Spleen (tissue), 11 donors: ENCODE results near the gene KRT27. TPM values are rescaled to one million over a fixed set of nuclear protein-coding genes. Genes with fewer than 3 reads are reported as not detected.

ENCODE experiments used
- DNase-seq: peaks from one replicate; pipeline ENCODE4 v3.0.0-alpha.2; 2020
- H3K27ac ChIP-seq, 8 donors: fragments of 200-600 bp; sonication (generic) in 7 of 8; 1 replicate in 4 of 8; 2 replicates in 4 of 8; pipeline versions ENCODE4 v1.5.0 to v1.8.0; 2016 to 2021; ENCODE audit warnings: inconsistent platforms in 4 of 8, mild to moderate bottlenecking in 4 of 8, moderate library complexity in 1 of 8
- H3K27me3 ChIP-seq, 7 donors: fragments of 200-600 bp; sonication (generic) in 6 of 7; replicated peaks in 1 of 7; 1 replicate in 4 of 7; 2 replicates in 3 of 7; pipeline versions ENCODE4 v1.5.0 to v1.8.0; 2016 to 2021; ENCODE audit warnings: inconsistent platforms in 3 of 7, mild to moderate bottlenecking in 1 of 7
- H3K36me3 ChIP-seq, 6 donors: fragments of 200-600 bp; sonication (generic) in 5 of 6; 1 replicate in 4 of 6; 2 replicates in 2 of 6; pipeline versions ENCODE4 v1.5.0 to v1.8.0; 2016 to 2021; ENCODE audit warnings: inconsistent platforms in 2 of 6
- H3K4me1 ChIP-seq, 6 donors: fragments of 200-600 bp; sonication (generic) in 5 of 6; 1 replicate in 3 of 6; 2 replicates in 3 of 6; pipeline versions ENCODE4 v1.5.0 to v1.8.0; 2016 to 2021; ENCODE audit warnings: inconsistent platforms in 3 of 6
- H3K4me3 ChIP-seq, 8 donors: fragments of 200-600 bp; sonication (generic) in 7 of 8; 1 replicate in 4 of 8; 2 replicates in 4 of 8; pipeline versions ENCODE4 v1.5.0 to v1.8.0; 2016 to 2021; ENCODE audit warnings: inconsistent platforms in 4 of 8, mild to moderate bottlenecking in 4 of 8, moderate library complexity in 2 of 8
- H3K9me3 ChIP-seq, 8 donors: fragments of 200-600 bp; sonication (generic) in 7 of 8; 1 replicate in 4 of 8; 2 replicates in 4 of 8; pipeline versions ENCODE4 v1.5.0 to v1.8.0; 2016 to 2021; ENCODE audit warnings: inconsistent platforms in 4 of 8
- POLR2A ChIP-seq, 3 donors: fragments of 450-650 bp; IDR thresholded peaks; one replicate each; pipeline ENCODE4 v1.5.1; 2017; ENCODE audit warnings: antibody characterized with exemption in 3 of 3, mild to moderate bottlenecking in 1 of 3
- POLR2AphosphoS5 ChIP-seq, 3 donors: sonication (generic); formaldehyde crosslinking; IDR thresholded peaks; one replicate each; pipeline ENCODE4 v1.5.1; 2017; ENCODE audit warnings: antibody characterized with exemption in 3 of 3
- WGBS, 5 donors: extraction: QIAGEN DNeasy Blood & Tissue Kit in 3 of 5; methylation state at CpG; one replicate each; pipeline versions ENCODE4 v1.1.5 to v1.1.7; 2013 to 2018; 5-methylcytosine and 5-hydroxymethylcytosine counted together
- intact Hi-C: fragments of 100-400 bp; cut with DNase I; formaldehyde crosslinking; loops from one replicate; pipeline ENCODE4 v1.15.0; 2023; ENCODE audit warnings: low total_unique reads
- polyA plus RNA-seq, 3 donors: library from polyadenylated mRNA; stranded (reverse); fragments of 200-250 nt; gene quantifications; one replicate each; pipeline ENCODE4 v1.2.1, GENCODE V29; 2013
- total RNA-seq, 7 donors: library from RNA; depleted of rRNA in 3 of 7; stranded (reverse); fragments of >200 nt in 3 of 7; fragmentation: NEBNext Ultra II Directional in 4 of 7; extraction: Animal tissue kit (Norgen Biotek cat#: 25700) in 4 of 7; gene quantifications; one replicate each; pipeline versions ENCODE4 v1.1.0 to v1.2.1, GENCODE V29; 2016 to 2021
- TF ChIP-seq, protein P1 (sequence below), 11 experiments: fragments of 200-600 bp in 7 of 11; fragments of 450-650 bp in 4 of 11; sonication (generic) in 4 of 11; IDR thresholded peaks in 8 of 11; conservative IDR thresholded peaks in 3 of 11; 1 replicate in 7 of 11; 2 replicates in 4 of 11; pipeline versions ENCODE4 v1.4.0 to v1.8.0; 2016 to 2021; ENCODE audit warnings: antibody characterized with exemption in 11 of 11, inconsistent platforms in 4 of 11, mild to moderate bottlenecking in 1 of 11
- donor health status: healthy with polysubstance abuse.
- donor health status: DM: no; HTN: no; CAD: no; lungs with moderate emphysema.
- donor health status: DM: no; HTN: no; CAD: no.
- donor health status: Bipolar disorder and iron deficiency.
- donor health status: healthy.
- donor health status: DM: no; HTN: no; CAD: no.
- donor health status: DM: yes; HTN: yes; CAD: no.

The KRT27 gene
- total and polyA plus RNA-seq, 10 donors, result 0.09 to 0.42 (median 0.12) TPM; not detected in 7

DNA sequence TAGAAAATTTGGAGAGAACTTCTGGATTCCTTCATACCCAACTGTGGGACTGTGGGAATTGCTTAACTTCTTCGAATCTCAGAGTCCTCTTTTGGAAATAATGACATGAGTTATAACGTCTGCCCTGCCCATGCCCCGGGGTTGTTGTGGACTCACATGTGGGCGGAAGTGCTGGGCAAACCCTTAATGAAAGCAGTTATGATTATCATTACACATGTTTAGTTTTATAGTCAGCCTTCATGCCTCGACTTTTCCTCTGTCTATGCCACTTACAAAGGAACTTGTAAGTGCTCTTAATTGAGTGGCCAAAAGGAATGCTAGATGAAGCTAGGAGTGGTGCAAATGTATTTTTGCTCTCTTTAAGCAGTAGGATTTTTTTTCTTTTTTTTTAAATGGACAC is 3.9 kb downstream of the KRT27 start:
- TF ChIP-seq POLR2AphosphoS5 (IDR thresholded peaks at IDR 0.05) (no peak), POLR2A (IDR thresholded peaks at IDR 0.05) (no peak)
- TF ChIP-seq, protein P1, sequence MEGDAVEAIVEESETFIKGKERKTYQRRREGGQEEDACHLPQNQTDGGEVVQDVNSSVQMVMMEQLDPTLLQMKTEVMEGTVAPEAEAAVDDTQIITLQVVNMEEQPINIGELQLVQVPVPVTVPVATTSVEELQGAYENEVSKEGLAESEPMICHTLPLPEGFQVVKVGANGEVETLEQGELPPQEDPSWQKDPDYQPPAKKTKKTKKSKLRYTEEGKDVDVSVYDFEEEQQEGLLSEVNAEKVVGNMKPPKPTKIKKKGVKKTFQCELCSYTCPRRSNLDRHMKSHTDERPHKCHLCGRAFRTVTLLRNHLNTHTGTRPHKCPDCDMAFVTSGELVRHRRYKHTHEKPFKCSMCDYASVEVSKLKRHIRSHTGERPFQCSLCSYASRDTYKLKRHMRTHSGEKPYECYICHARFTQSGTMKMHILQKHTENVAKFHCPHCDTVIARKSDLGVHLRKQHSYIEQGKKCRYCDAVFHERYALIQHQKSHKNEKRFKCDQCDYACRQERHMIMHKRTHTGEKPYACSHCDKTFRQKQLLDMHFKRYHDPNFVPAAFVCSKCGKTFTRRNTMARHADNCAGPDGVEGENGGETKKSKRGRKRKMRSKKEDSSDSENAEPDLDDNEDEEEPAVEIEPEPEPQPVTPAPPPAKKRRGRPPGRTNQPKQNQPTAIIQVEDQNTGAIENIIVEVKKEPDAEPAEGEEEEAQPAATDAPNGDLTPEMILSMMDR (IDR thresholded peaks at IDR 0.05 in 8 of 11, conservative IDR thresholded peaks at IDR 0.05 in 3 of 11), result no peak
- Histone ChIP-seq H3K27ac (no peak overlapping the region), H3K36me3 (no peaks in the 10 kb centered on the region), H3K4me1 (peaks cover 0 to 8% (median 0%) of the 10 kb centered on the region in 6 donors), H3K4me3 (no peak overlapping the region), H3K9me3 (no peaks in the 10 kb centered on the region), H3K27me3 (peaks cover 0 to 72% (median 11%) of the 10 kb centered on the region in 7 donors)
- intact Hi-C loops, result no loop called here
- 68 to 84% (median 80%) methylated on average over 5 of the region's 5 CpGs for WGBS, 5 donors
- DNase-seq, result no peak

DNA sequence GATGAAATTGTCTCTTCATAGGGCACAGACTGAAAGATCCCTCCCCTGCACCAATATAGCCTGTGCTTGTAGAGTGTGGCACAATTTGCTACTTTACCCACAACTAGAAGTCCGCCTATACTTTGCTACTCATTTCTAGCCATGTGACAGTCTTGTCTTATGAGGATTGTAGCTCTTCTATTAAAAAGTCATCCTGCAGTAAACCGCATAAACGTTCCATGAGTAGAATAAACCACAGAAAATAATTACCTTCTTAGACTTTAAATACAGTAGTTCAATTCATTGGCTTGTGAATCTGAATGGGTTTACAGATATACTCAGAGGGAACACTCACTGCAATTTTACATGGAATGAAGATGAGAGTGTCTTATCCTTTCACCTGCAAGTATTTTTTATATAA is 4.4 kb downstream of the KRT27 start:
- DNase-seq, result no peak
- TF ChIP-seq POLR2A (IDR thresholded peaks at IDR 0.05) (no peak), POLR2AphosphoS5 (IDR thresholded peaks at IDR 0.05) (no peak)
- TF ChIP-seq, protein P1 (IDR thresholded peaks at IDR 0.05 in 8 of 11, conservative IDR thresholded peaks at IDR 0.05 in 3 of 11), result no peak
- no peaks in the 10 kb centered on the region for H3K9me3 ChIP-seq
- intact Hi-C loops, result no loop called here
- H3K36me3 ChIP-seq, result no peaks in the 10 kb centered on the region
- 85 to 93% (median 90%) methylated on average over 3 of the region's 3 CpGs for WGBS, 5 donors
- peaks cover 0 to 73% (median 9%) of the 10 kb centered on the region in 7 donors for H3K27me3 ChIP-seq
- peaks cover 0 to 8% (median 0%) of the 10 kb centered on the region in 6 donors for H3K4me1 ChIP-seq
- no peak overlapping the region for H3K27ac ChIP-seq
- no peak overlapping the region for H3K4me3 ChIP-seq

DNA sequence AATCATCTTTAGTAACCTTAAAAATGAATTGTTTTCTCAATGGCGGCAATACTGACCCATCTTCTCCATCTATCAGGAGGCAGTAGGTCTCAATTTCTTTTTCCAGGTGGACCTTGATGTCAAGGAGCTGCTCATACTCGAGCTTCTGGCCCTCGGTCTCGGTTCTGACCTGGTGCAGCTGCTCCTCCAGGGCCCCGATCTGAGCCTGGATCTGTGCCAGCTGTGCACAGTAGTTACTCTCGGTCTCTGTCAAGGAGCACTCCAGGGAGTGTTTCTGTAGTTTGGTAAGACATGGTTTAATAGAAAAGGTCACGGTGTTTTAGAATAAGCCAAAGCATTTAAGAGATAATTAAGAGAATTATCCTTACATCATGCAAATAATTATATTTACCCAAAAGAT is 4.9 kb downstream of the KRT27 start:
- TF ChIP-seq POLR2A (IDR thresholded peaks at IDR 0.05) (no peak), POLR2AphosphoS5 (IDR thresholded peaks at IDR 0.05) (no peak)
- TF ChIP-seq, protein P1 (IDR thresholded peaks at IDR 0.05 in 8 of 11, conservative IDR thresholded peaks at IDR 0.05 in 3 of 11), result no peak
- intact Hi-C loops, result no loop called here
- H3K4me1 ChIP-seq, result peaks cover 0 to 8% (median 0%) of the 10 kb centered on the region in 6 donors
- DNase-seq, result no peak
- no peak overlapping the region for H3K4me3 ChIP-seq
- no peaks in the 10 kb centered on the region for H3K36me3 ChIP-seq
- WGBS, 5 donors, result 75 to 80% (median 76%) methylated on average over 7 of the region's 7 CpGs
- no peaks in the 10 kb centered on the region for H3K9me3 ChIP-seq
- no peak overlapping the region for H3K27ac ChIP-seq
- peaks cover 0 to 76% (median 12%) of the 10 kb centered on the region in 7 donors for H3K27me3 ChIP-seq

DNA sequence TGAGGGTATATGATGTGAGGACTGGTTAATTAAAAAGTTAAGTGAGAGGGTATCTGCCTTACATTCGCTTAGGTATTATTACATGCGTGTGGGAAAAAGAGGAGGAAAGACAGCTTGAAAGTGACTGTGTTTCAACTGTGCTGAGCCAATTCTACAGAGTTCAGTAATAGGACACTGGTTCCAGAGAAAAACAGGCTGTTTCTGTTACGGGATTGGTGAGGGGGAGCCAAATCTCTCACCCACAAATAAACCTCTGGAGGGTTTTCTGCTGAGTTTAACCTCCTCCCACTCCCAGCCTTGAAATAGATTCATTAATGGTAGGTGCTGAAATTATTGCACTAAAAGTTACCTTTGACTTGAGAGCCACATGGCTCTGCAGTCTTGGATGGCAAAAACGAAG is 6.4 kb downstream of the KRT27 start:
- intact Hi-C loops, result no loop called here
- H3K4me1 ChIP-seq, result peaks cover 0 to 8% (median 0%) of the 10 kb centered on the region in 6 donors
- no peak for DNase-seq
- H3K4me3 ChIP-seq, result no peak overlapping the region
- H3K27me3 ChIP-seq, result peaks cover 0 to 72% (median 15%) of the 10 kb centered on the region in 7 donors
- WGBS, 5 donors, result 69 to 87% (median 80%) methylated on average over 4 of the region's 4 CpGs
- no peak for TF ChIP-seq POLR2A (IDR thresholded peaks at IDR 0.05)
- TF ChIP-seq POLR2AphosphoS5 (IDR thresholded peaks at IDR 0.05), result no peak
- TF ChIP-seq, protein P1 (IDR thresholded peaks at IDR 0.05 in 8 of 11, conservative IDR thresholded peaks at IDR 0.05 in 3 of 11), result no peak
- no peak overlapping the region for H3K27ac ChIP-seq
- H3K9me3 ChIP-seq, result no peaks in the 10 kb centered on the region
- H3K36me3 ChIP-seq, result no peaks in the 10 kb centered on the region
